Measurements from ENCODE around the gene APCDD1L. TPM values are rescaled to one million over a fixed set of nuclear protein-coding genes. Genes with fewer than 3 reads are reported as not detected.

The APCDD1L gene
- total and polyA plus RNA-seq, 7 donors, result 0.22 to 1.9 (median 0.84) TPM; not detected in 1

- TF ChIP-seq EP300 (IDR thresholded peaks at IDR 0.05) (no peak), CTCF (IDR thresholded peaks at IDR 0.05) (no peak), POLR2AphosphoS5 (IDR thresholded peaks at IDR 0.05) (no peak), POLR2A (IDR thresholded peaks at IDR 0.05) (no peak)
- intact Hi-C loops (cut with DNase I), result no loop called here
- H3K36me3 ChIP-seq, result peaks cover 0 to 28% (median 3%) of the 10 kb centered on the region in 4 donors
- no peak for DNase-seq
- H3K9me3 ChIP-seq, result no peaks in the 10 kb centered on the region
- peak overlapping the region in 3 of 4 donors; percentile 23 to 47 (median 32) for H3K27ac ChIP-seq
- peaks cover 0 to 24% (median 11%) of the 10 kb centered on the region in 4 donors for H3K4me1 ChIP-seq
- WGBS, 2 donors, result 87 to 93% methylated on average over 5 of the region's 5 CpGs
- H3K4me3 ChIP-seq, result no peak overlapping the region
- H3K27me3 ChIP-seq, result no peaks in the 10 kb centered on the region
Observed at GRCh38 chr20:58438970-58439808, 76.0 kb downstream of the APCDD1L start.

GRCh38 chr20:58436868-58437645 lies 78.1 kb downstream of the APCDD1L start:
- no peak overlapping the region for H3K27ac ChIP-seq
- TF ChIP-seq POLR2AphosphoS5 (IDR thresholded peaks at IDR 0.05) (no peak), POLR2A (IDR thresholded peaks at IDR 0.05) (no peak), EP300 (IDR thresholded peaks at IDR 0.05) (no peak), CTCF (IDR thresholded peaks at IDR 0.05) (no peak)

GRCh38 chr20:58435237-58435636 lies 80.0 kb downstream of the APCDD1L start:
- intact Hi-C loops (cut with DNase I), result no loop called here
- Histone ChIP-seq H3K27ac (no peak overlapping the region), H3K9me3 (no peaks in the 10 kb centered on the region), H3K4me3 (no peak overlapping the region), H3K36me3 (peaks cover 0 to 6% (median 0%) of the 10 kb centered on the region in 4 donors), H3K4me1 (peaks cover 0 to 51% (median 33%) of the 10 kb centered on the region in 4 donors), H3K27me3 (no peaks in the 10 kb centered on the region)
- 89 to 94% methylated on average over 6 of the region's 6 CpGs for WGBS, 2 donors
- TF ChIP-seq POLR2A (IDR thresholded peaks at IDR 0.05) (no peak), POLR2AphosphoS5 (IDR thresholded peaks at IDR 0.05) (no peak), EP300 (IDR thresholded peaks at IDR 0.05) (no peak)
- DNase-seq, result no peak

More at GRCh38 chr20:58436868-58437645, 78.1 kb downstream of the APCDD1L start:
- Histone ChIP-seq H3K9me3 (no peaks in the 10 kb centered on the region), H3K4me3 (no peak overlapping the region), H3K4me1 (peaks cover 0 to 45% (median 26%) of the 10 kb centered on the region in 4 donors), H3K36me3 (peaks cover 0 to 21% (median 0%) of the 10 kb centered on the region in 4 donors), H3K27me3 (no peaks in the 10 kb centered on the region)
- no peak for DNase-seq
- WGBS, 2 donors, result 45 to 81% methylated on average over 5 of the region's 5 CpGs
- intact Hi-C loops (cut with DNase I), result no loop called here

- Histone ChIP-seq H3K4me1 (peaks cover 0 to 42% (median 30%) of the 10 kb centered on the region in 4 donors), H3K27me3 (no peaks in the 10 kb centered on the region), H3K27ac (no peak overlapping the region), H3K36me3 (peaks cover 0 to 5% (median 0%) of the 10 kb centered on the region in 4 donors), H3K4me3 (no peak overlapping the region), H3K9me3 (no peaks in the 10 kb centered on the region)
- DNase-seq, result no peak
- intact Hi-C loops (cut with DNase I), result no loop called here
- no peak for TF ChIP-seq CTCF (IDR thresholded peaks at IDR 0.05)
- TF ChIP-seq POLR2AphosphoS5 (IDR thresholded peaks at IDR 0.05), result no peak
- TF ChIP-seq EP300 (IDR thresholded peaks at IDR 0.05), result no peak
- TF ChIP-seq POLR2A (IDR thresholded peaks at IDR 0.05), result no peak
- 22 to 71% methylated on average over 5 of the region's 5 CpGs for WGBS, 2 donors
Observed at GRCh38 chr20:58434326-58434725, 80.9 kb downstream of the APCDD1L start.

- WGBS, 2 donors, result 19 to 58% methylated on average over 1 of the region's 1 CpG
- Histone ChIP-seq H3K36me3 (peaks cover 0 to 5% (median 0%) of the 10 kb centered on the region in 4 donors), H3K27ac (peak overlapping the region in 2 of 4 donors; percentile 36 to 52), H3K9me3 (no peaks in the 10 kb centered on the region), H3K27me3 (no peaks in the 10 kb centered on the region), H3K4me3 (no peak overlapping the region), H3K4me1 (peaks cover 0 to 37% (median 28%) of the 10 kb centered on the region in 4 donors)
- no peak for DNase-seq
- no peak for TF ChIP-seq CTCF (IDR thresholded peaks at IDR 0.05)
- no peak for TF ChIP-seq EP300 (IDR thresholded peaks at IDR 0.05)
- no peak for TF ChIP-seq POLR2AphosphoS5 (IDR thresholded peaks at IDR 0.05)
- TF ChIP-seq POLR2A (IDR thresholded peaks at IDR 0.05), result no peak
- intact Hi-C loops (cut with DNase I), result no loop called here
Observed at GRCh38 chr20:58433759-58434158, 81.4 kb downstream of the APCDD1L start.

Data from sigmoid colon (tissue), 7 donors.